Hippocampal formation (tissue), 2 donors: Measurements from ENCODE around the gene ZSWIM1.

ENCODE experiments used
- DNase-seq, 2 donors: peaks; one replicate each; lab custom pipeline; 2025; lab: John Stamatoyannopoulos, UW

ZSWIM1 gene

GRCh38 chr20:45880988-45881788 is at the start of gene ZSWIM1:
ZSWIM1 (plus strand) TSS chr20:45881227; CDS start chr20:45882593, 1,366 bp downstream.
- peak; percentile 96 to 98 for DNase-seq

GRCh38 chr20:45832619-45833018 is 48.4 kb upstream of the ZSWIM1 start:
- DNase-seq = no peak

- peak; percentile 46 to 74 for DNase-seq
Observed at GRCh38 chr20:45833030-45833882, 47.8 kb upstream of the ZSWIM1 start, which contains the start of gene SNX21. SNX21 (plus strand) TSS chr20:45833799; CDS start chr20:45833920, 121 bp downstream.

DNA sequence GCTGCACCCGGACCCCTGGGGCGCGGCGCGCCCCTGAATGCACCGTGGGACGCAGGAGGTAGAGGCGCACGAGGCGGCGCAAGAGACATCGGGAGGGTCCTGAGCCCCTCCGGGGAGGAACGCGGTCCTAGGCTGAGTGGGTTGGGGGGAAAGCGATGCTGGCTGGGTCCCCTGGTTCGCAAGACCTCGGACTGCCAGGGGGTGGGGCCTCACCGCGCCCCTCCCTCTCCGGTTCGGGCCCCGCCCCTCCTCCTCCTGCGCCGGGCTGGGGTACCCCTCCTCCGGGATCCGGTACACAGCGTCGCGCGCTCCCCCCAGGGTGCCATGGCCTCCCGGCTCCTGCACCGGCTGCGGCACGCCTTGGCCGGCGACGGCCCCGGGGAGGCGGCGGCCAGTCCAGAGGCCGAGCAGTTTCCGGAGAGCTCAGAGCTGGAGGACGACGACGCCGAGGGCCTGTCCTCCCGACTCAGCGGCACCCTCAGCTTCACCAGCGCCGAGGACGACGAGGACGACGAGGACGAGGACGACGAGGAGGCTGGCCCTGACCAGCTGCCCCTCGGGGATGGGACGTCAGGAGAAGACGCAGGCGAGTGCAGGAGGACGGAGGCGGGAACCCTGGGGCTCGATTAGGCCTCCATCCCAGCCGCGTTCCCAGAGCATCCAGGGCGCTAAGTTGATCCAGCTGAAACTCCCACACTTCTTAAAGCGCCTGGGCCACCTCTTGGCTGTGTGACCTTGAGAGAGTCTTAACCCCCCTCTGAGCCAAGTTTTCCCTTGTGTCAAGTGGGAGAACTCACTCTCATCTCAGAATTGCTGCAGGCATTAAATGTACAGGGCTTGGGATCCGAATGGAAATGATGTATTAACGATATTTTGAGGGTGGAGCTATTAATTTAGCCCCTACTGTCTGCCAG is 46.9 kb upstream of the ZSWIM1 start:
- peak; percentile 64 to 74 for DNase-seq

DNA sequence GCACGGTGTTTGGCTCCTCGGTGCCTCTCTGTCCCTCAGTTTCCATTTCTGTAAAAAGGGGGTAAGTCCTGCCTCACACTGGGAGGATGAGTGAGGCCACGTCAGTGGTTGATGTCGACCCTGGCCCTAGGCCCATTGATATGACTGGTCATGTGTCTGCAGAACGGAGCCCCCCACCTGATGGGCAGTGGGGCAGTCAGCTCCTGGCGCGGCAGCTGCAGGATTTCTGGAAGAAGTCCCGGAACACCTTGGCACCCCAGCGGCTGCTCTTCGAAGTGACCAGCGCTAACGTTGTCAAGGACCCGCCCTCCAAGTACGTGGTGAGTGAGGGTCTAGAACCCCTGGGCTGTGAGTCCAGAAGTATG is 46.2 kb upstream of the ZSWIM1 start:
- no peak for DNase-seq

DNA sequence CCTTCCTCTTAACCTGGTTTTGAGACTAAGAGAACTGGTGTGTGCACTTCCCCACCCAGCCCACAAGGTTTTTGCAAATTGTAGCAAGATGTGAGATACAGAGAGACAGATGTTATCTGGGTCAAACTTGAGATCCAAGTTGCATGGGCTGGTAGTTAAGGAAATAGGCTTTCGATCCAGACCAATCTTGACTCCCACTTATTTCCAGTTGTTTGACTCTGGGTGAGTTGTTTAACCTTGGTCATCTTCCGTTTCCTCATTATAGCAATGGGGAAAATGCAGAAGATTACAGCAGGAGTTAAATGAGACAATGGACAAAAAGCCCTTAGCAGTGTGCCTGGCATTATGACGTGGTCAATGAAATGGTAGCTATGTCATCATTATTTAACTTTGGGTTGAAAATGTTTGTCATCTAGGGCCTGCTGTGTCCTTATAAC is 45.7 kb upstream of the ZSWIM1 start:
- no peak for DNase-seq

DNA sequence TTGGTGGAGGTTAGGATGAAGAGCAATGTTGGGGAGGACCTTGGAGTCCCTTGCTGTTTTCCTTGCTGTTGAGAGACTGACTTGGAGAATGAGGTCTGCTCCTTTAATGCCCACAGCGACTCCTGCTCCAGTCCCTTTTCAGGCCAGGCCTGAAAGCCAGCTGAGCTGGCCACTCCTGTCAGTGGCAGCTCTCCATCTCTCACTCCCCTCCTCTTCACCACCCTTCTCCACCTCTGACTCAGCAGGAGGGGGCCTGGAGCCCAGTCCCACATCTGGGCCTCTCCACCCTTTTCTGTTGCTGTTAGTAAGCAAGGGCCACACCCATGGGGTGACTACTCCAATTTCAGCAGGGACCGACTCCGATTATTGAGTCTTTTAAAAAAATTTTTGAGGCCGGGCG is 45.2 kb upstream of the ZSWIM1 start:
- no peak for DNase-seq

DNA sequence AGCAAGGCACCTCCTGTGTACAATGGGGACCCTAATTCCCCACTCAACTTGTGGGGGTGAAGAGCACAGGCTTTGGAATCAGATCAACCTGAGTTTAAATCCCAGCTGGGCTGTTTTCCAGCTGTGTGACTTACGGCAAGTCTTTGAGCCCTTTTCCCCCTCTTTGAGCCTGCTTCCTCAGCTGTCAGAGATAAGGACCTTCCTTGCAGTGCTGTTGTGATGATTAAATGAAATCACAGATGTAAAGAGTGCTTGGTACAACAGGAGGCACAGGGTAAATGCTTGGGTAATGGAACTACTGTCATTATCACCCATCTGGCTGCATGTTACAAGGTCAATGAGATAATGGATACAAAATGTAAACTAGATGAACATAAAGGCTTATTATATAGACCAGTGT is 44.2 kb upstream of the ZSWIM1 start:
- no peak for DNase-seq

GRCh38 chr20:45840700-45841198 is 40.3 kb upstream of the ZSWIM1 start:
- DNase-seq = no peak

DNA sequence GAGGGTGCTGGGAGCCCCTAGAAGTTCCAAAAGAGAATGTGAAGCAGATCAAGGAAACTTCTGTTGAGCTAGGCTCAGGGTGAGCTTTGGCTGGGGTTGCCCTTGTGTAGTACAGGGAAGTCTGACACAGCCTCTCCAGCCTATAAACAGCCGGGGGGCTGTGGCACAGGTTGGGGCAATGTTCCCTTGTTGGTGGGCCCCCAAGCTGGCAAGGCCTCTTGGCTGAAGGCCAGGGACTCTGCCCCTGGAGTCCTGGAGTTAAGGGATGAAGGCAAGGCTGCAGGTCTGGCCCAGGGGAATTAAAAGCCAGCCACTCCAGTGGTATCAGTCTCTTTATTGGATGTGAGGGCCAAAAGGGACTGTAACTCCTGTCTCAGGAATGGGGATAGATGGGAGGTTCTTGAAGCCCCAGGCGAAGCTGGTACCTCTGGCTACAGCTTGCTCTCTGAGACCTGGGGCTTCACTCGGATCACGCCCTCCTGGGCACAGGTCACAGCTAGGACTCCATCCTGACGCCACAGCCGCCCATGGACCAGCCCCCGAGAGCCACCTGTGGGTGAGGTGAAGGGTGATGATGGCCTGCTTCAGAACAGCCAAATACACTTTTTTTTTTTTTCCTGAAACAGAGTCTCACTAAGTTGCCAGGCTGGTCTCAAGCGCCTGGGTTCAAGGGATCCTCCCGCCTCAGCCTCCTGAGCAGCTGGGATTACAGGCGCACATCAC is 39.5 kb upstream of the ZSWIM1 start:
- no peak for DNase-seq

DNA sequence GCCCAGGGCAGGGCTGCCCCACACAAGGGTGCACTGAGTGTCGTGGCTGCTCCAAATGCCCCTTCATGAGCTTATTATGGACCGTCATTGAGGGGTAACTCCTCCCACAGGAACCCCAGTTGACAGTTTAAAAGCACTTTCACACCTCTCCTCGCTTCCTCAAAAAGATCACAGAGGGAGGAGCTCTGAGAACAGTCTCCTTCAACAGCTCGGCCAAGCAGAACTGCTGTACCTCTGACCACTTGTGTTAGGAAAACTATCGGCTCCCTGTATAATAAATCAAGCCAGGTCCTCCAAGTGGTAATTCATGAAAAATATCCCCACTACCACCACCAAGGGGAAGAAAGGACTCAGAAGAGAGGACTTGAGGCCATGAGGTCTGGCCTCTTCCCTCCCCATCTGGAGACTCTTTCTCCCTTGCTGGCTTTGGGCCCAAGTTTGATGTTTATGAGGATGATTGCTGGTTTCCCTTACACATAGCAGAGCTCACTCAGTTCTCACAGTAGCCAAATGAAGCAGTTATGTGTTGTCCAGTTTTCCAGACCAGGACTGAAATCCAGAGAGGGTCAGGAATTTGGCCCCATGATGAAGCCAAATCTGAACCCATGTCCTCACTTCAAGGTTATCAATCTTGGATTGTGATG is 38.7 kb upstream of the ZSWIM1 start:
- no peak for DNase-seq

DNA sequence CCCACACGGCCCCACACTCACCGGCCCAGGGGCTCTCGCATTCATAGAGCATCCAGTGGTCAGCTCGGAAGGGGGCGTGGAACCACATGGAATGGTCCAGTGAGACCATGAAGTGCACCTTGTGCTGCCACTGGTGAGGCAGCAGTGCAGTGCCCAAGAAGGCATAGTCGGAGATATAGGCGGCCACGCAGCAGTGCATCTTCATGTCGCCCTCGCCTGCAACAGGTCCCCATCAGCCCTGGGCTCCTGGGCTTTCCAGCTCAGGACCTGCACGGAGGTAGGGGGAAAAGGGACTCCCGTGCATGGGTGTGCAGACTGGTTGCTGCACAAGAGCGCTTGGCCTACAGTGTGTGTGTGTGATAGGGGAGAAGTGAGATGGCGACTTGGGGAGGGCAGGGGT is 37.5 kb upstream of the ZSWIM1 start:
- no peak for DNase-seq

- DNase-seq = no peak
Observed at GRCh38 chr20:45845452-45845851, 35.6 kb upstream of the ZSWIM1 start.

- DNase-seq = no peak
Observed at GRCh38 chr20:45848421-45848820, 32.6 kb upstream of the ZSWIM1 start.

GRCh38 chr20:45848969-45849582 is 32.0 kb upstream of the ZSWIM1 start:
- no peak for DNase-seq

DNA sequence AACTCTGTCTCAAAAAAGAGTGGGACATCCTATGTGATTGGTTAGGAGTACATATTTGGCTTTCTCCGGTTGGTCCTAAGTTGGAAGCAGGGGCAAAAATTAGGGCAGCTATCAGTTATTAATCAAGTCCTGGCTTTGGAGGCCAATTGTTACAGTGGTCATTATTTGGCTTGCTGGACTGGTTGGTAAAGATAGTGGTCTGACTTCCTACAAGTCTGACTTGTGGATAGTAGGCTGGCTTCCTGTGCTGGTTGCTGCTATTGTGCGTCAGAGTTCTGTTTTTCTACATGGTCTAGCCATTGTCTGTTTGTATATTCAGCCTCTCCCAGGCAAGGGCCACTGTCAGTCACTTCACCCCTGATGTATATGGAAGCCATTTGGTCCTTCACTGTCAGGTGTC is 30.8 kb upstream of the ZSWIM1 start:
- DNase-seq = no peak

DNA sequence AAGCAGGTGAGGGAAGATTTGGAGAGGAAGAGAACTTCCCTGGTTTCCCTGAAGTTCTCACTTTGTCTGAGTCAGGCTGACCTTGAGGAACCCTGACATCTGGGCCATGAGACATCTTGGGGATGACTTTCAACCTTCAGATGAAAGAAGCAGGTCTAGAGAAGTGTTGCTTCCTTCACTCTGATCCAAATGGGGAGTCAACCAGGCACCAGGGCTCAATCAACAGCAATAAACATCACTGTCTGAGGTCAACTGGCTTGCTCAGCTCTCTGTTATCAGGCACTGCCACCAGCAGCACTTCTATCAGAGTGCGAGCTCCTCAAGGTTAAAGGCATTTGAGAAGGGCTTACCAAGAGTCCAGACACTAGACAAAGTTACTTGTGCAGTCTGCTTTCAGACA is 30.1 kb upstream of the ZSWIM1 start:
- DNase-seq = no peak

DNA sequence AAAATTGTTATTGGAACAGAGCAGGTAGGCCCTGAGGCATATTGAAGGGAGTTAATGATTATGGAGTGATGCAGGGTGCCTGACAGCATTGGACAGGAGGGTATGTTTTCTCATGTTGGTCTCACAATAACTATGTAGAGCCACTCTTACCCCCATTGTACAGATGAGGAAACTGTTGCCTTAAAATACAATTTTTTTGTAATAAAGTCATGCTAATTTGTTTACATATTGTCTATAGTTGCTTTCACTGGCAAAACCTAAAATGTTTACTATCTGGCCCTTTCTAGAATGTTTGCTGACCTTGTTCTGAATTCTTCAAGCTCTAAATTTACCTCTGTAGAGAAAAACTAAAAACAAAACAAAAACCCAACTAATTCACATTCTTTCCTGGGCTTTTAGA is 29.5 kb upstream of the ZSWIM1 start:
- no peak for DNase-seq

- DNase-seq = no peak
Observed at GRCh38 chr20:45852326-45852725, 28.7 kb upstream of the ZSWIM1 start.

DNA sequence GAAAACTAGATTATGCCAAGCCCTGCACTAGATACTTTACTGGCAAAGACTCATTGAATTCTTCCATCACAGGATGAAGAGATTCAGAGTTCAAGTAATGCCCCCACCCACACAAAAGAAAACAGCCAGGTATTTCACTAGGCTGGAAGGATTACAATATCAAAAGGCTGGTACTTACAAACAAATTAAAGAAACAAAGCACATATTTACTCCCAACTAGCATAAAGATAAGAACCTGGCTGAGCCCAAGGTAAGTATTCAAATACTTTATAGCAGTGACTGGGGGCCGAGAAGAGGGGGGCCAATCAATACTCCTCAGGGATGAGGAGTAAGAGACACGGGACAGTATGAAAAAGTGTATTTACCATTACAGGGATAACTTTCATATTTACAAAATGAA is 27.5 kb upstream of the ZSWIM1 start:
- no peak for DNase-seq
